ENCODE results near the gene PTPRG.
A peak's percentile ranks its signal among the peaks of the same experiment; 100 is the strongest.

Gene PTPRG

DNA sequence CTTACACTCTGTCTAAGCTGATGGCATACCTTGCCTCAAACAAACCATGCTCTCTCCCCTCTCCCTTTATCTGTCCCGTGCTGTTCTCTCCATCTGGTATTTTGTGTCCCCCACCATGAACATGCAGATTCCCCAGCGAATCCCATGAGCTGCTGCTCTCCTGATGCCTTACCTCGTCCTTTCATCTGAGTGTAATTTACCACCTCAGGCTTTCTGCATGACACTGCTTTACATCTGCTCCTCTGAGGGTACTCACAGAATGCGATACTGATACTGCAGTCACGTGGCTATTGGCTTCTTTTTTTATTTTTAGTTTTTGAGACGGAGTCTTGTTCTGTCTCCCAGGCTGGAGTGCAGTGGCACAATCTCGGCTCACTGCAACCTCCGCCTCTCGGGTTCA is 341.7 kb downstream of the PTPRG start:
- DNase-seq: no peak

- DNase-seq: peak in 2 of 4 experiments; percentile 2 to 10
Observed at GRCh38 chr3:61903931-61904657, 342.7 kb downstream of the PTPRG start.

DNA sequence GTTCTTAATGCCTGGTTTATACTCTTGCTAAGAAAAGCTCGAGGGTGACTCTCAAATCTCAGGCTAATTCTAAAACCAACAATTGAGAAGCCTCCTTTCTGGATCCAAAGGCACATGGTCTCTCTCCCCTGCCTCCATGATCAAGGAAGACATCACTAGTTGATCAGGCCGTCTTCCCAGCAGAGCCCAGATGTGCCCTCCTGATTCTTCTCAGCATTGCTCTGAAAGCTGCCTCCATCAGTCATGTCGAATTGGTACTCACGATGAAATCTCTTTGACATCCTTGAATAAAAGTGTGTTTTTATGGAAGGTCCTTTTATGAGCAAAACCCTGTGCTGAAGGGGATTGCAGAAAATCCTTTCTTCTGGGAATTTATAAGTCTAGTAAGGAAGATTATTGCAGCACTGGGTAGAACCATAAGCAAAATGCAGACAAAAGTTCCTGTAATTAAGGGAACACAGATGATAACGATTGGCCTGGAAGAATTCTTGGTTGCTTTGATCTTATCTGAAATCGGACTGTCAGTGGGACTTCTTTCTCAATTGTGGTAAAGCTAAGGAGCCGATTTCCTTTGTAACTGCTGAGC is 345.9 kb downstream of the PTPRG start:
- no peak for DNase-seq

- no peak for DNase-seq
Observed at GRCh38 chr3:61908382-61908781, 347.0 kb downstream of the PTPRG start.

GRCh38 chr3:61910732-61911131 is 349.4 kb downstream of the PTPRG start:
- no peak for DNase-seq

GRCh38 chr3:61912158-61912557 is 350.8 kb downstream of the PTPRG start:
- no peak for DNase-seq

DNA sequence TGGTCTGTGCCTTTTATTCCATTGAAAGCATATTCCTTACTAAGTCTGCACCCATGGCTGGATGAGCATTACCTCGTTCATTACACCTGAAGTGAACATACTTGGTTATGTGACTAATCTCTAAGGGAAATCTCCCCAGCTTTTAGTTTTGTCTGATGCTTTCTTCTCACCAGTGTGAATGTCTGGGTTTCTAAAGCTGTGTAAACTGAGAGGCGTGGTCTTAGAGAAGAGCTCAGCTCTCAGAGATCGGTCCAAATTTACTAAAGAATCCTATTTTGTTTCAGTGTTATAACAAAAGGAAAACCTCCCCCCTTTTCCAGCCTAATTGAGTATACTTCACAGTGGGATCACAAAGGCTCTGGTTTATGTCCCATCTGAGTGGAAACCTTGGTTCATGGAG is 352.3 kb downstream of the PTPRG start:
- DNase-seq: no peak

- DNase-seq: no peak
Observed at GRCh38 chr3:61914276-61914675, 352.9 kb downstream of the PTPRG start.

- no peak for DNase-seq
Observed at GRCh38 chr3:61915296-61915695, 353.9 kb downstream of the PTPRG start.

- no peak for DNase-seq
Observed at GRCh38 chr3:61919371-61919770, 358.0 kb downstream of the PTPRG start.

GRCh38 chr3:61922118-61922517 is 360.7 kb downstream of the PTPRG start:
- no peak for DNase-seq

GRCh38 chr3:61924090-61924735 is 362.8 kb downstream of the PTPRG start:
- no peak for DNase-seq

DNA sequence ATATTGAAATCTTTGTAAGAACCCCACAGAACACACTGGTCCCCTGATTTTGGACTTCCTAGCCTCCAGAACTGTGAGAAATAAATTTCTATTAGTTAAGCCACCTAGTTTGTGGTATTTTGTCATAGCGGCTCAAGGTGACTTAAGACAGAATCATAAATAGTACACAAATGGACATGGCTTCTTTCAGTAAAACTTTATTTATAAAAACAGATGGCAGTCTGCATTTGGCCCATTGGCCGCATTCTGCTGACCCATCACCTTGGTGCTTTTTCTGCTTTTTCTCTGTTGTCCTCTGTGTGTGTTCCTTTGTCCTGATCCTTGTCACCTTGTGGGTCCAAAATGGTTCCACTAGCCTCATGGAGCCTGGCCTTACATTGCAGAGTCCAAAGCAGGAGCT is 363.6 kb downstream of the PTPRG start:
- DNase-seq: no peak

DNA sequence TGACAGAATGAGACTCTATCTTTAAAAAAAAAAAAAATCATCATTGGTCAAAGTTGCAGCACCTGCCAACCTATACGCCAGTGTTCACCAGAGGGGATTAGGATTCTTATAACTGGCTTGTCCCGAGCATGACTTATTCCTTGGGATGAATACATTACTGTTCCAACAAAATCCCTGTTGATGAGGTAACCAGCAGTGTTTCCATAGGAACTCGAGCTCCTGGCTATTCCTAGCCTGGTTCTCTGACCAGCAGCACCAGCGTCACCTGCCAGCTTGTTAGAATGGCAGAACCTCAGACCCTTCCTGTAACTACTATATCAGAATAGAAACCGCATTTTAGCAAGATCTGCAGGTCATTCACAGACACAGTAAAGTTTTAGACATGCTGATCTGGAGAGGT is 364.4 kb downstream of the PTPRG start:
- DNase-seq: no peak

DNA sequence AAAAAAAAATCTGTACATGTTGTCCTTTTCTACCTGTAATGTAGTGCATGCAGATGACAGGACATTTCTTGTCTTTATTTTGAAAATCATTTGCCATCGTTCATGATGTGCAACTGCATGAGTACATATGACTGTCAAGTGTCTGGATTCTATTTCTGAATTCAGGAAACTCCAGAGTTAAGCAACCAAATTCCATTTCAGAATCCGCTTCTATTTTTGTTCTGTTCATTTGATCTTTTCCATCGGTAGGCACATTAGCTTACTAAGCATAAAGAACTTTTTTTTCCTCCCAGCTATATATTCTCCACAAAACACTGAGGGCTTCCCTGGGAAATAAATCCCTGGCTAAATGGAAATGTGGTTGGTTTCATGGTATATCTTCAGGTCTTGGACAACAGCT is 365.6 kb downstream of the PTPRG start:
- DNase-seq: no peak

- no peak for DNase-seq
Observed at GRCh38 chr3:61927332-61927731, 366.0 kb downstream of the PTPRG start.

DNA sequence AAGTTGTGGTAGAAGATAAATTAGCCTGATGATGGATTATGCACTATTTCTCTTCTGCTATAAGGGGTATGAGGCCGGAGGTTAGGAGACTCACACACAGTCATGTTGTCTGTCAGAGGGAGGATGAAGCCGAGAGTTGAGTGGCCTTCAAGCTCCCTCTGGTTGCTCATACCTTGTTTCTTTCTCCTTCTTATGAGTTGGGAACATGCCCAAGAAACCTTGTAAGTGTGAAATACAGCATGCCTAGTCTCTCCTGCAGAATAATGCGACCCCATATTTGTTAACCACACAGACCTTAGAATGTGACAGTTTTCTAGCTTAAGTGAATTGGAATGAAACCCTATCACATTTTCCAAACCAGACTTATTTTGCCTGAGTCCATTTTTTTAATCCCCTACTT is 366.7 kb downstream of the PTPRG start:
- no peak for DNase-seq

DNA sequence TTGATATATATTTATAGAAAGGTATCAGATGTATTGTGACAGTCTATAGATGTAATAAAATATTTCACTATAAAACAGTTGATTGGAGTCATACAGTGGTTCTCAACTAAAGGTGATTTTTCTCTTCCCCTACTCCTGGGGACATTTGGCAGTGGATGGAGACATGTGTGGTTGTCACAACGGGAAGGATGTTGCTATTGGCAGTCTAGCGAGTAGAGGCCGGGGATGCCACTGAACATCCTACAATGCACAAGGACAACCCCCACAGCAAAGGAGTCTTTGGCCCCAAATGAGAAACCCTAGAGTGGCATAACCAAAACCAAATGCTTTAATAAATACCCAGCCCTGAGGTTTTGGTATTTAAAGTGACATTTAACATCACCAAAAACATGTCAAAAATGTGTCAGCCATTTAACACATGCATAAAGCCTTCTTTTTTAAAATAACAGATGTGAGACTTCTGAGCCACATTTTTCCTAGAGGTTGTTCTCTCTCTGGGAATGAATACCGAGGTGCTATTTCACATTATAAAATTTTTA is 367.5 kb downstream of the PTPRG start:
- DNase-seq: no peak

DNA sequence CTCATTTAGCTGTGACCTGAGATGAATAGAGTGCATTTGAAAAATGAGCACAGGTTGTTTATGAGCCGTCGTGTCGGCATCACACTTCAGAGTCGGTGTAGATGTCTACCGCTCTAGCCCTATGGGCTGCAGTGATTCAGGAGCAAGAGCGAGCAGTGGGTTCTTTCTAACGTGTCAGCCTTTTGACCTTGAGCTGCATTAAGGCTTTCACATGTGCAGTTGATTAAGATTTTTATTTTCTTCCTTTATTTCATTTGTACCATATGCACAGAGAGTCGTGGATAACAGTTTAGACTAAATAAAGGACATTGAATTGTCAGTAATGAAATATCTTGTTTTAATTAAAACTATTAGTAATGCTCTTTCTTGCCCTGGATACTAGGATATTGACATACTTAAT is 368.2 kb downstream of the PTPRG start:
- no peak for DNase-seq

- no peak for DNase-seq
Observed at GRCh38 chr3:61932499-61932898, 371.1 kb downstream of the PTPRG start.

DNA sequence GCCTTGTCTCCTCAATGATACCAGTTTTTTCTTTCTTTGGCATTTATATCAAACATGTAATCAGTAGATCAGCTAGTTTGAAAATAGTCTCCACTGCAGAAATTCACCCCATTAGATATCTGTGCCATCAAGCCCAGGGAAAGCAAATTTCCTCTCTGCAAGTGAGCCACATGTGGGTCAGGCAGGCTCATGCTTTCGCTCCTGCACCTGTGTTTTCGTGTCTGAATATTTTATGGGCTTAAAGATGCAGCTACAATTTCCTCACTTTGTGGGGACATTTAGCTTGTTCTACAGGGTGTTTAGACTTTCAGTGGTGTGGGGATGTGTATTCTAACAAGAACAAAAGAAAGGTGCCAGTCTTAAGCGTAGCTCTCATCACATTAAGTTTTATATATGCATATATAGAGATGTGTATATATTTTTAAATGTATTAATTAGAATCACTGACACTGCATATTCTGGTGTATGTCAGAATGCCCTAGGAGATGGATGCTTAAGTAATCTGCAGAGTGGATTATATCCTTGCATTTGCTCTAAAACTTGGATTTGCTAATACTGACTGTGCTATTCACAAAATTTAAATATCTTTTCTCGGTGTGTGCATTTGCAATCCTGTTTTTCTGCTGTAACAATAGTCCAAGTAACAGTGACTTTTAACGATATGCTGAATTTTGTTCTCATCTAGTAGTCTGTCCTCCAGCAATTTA is 372.6 kb downstream of the PTPRG start:
- no peak for DNase-seq

- DNase-seq: no peak
Observed at GRCh38 chr3:61934505-61934871, 373.1 kb downstream of the PTPRG start.

DNA sequence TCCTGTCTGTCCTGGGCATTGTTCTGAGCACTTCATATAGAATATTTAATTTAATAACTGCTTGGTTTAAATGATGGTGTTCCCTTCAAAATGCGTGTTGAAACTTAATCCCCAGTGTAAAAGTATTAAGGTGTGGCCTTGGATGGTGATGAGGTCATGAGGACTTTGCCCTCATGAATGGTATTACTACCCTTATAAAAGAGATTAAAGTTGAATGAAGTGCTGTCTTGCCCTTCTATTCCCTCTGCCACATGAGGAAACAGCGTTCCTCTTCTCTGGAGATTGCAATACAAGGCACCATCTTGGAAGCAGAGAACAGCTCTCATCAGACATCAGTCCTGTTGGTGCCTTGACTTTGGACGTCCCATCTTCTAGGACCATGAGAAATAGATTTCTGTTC is 374.4 kb downstream of the PTPRG start:
- no peak for DNase-seq

All from suppressor macrophage (primary cell).